ENCODE data around the gene PPL.
"Not testable (repeated sequence)": the region's sequence is repeated elsewhere in the genome, so short reads cannot be mapped to it uniquely, and the experiment has no call there.

Gene PPL

DNA sequence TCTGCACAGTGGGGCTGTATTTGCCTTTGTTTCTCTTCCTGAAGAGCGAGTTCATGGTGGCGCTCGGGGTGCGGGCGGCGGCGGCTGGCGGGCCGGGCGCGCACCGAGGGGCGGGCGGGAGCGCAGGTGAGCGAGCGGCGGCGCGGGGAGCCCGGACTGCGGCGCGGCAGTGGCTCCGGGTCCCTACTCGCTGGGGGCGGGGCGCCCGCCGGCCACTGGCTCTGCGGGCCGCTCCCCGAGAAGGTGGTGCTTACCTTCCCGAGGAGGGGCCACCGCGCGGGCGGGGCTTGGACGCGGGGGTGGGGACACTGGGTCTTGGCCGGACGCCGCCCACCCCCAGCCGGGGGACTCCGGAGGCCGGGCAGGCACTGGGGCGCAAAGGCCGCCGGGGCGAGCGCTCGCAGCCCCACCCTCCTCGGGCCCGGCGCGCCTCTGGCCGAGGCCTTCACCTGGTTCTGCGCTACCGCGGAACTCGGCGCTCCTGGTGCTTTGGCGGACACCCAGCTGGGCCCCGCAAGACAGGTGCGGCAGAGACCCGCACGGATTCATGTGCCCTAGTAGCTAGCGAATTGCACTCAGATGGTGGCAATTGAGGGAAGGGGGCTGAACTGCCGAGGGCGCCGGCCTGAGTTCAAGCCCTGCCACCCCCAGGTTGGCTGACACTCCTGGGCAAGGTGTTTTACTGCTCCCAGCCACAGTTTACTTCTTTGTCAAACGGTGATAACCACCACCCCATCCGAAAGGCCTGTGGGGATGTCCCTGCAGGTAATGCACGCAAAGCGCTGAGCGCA is at the start of gene PPL:
PPL (minus strand) TSS at position 158 of the 791 bp plus-strand sequence; CDS start at position 55, 103 bp downstream.
- DNase-seq (ENCODE audit: low read depth), result no peak

DNA sequence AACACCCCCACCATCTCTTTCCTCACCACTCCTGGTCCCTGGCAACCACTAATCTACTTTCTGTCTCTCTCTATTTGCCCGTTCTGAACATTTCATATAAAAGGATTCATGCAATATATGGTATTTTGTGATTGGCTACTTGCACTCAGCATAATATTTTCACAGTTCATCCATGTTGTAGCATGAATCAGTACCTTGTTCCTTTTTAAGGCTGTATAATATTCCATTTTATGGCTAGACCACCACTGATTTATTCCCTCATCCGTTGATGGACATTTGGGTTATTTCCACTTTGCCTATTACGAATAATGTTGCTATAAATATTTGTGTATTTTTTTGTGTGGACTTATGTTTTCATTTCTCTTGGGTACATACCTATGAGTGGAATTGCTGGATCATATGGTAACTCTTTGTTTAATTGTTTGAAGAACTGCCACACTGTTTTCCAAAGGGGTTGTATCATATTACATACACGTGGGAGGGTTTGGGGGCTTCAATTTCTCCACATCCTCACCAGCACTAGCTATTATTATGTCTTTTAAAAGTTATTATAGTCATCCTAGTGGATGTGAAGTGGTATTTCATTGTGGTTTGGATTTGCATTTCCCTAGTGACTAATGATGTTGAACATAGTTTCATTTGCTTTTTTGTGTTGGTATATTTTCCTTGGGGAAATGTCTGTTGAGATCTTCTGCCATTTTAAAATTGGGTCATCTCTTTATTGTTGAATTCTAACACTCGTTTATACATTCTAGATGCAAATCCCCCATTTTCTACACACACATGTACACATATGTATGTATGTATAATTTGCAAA is 47.4 kb upstream of the PPL start:
- no peak for DNase-seq (ENCODE audit: low read depth)

DNA sequence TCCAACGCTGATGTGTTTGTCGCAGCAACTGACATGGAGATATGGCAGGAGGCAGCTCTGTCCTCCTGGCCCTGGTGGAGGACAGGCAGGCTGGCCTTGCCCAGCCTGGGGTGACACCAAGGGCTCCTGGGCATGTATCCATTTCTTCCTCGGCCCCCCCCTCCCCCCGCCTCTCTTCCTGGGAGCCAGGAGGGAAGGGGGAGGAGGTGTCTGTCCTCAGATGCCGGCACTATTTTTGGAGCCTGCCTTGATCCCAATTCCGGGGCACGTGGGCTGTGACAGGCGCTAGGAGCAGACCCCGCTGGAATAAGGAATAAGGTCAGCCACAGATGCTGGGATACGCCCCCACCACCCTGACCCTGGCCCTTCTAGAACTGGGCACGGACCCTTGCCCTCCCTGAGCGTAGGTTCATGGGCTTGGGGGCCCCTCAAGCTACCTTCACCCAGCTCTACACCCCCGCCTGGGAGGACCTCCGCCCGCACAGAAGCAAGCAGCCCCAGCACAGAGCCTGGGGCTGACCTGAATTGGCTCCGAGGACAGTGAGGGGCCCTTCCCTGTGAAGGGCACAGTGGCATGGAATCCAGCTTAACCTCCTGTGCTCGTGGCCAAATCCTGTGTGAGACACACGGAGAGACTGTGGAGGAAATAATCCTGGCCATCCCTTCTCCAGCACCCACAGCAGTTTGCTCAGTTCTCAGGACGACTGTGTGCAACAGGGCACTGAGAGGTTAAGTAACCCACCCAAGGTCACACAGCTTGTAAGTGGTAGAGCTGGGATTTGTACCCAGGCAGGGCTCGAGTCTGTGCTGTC is 45.3 kb upstream of the PPL start:
- no peak for DNase-seq (ENCODE audit: low read depth)

- DNase-seq (ENCODE audit: low read depth), result no peak
Observed at GRCh38 chr16:4981473-4981872, 44.5 kb upstream of the PPL start.

GRCh38 chr16:4980691-4981090 is 43.7 kb upstream of the PPL start:
- DNase-seq (ENCODE audit: low read depth), result no peak

GRCh38 chr16:4979736-4980660 is 43.0 kb upstream of the PPL start:
- no peak for DNase-seq (ENCODE audit: low read depth)

DNA sequence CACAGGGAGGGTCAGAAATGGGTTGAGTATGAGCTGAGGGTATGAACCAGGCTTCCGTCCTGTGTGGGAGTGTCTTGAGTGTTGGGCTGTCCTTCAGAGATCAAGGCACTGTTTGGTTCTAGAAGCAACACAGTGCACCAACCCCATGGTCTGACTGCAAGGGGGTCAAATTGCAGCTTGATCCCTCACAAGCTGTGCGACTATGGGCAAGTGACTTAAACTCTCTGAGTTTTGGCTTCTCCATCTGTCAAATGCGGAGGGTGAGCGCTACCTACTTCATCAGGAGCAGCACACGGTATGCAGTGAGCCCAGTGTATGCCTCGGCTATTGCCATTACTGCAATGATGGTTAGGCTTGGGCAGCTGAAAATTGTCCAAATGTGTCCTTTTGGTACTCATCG is 42.2 kb upstream of the PPL start:
- no peak for DNase-seq (ENCODE audit: low read depth)

GRCh38 chr16:4976611-4977145 is 39.7 kb upstream of the PPL start:
- DNase-seq (ENCODE audit: low read depth), result no peak

DNA sequence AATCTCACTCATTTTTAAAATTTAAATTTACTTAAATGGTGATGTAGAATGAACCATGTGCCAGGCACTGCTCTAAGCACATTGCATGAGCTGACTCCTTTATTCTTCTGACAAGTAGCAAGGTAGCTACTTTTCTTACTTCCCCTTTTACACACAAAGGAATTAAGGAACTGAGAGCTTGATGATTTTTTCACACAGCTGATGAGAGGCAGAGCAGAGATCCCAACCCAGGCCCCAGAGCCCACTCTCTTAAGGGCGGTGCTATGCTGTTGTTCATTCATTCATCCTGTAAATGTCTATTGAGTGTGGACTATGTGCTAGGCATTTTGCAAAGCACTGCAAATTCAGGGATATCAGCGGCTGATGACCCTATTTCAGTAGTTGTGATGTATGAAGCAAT is 39.1 kb upstream of the PPL start:
- no peak for DNase-seq (ENCODE audit: low read depth)

- no peak for DNase-seq (ENCODE audit: low read depth)
Observed at GRCh38 chr16:4972938-4973587, 36.1 kb upstream of the PPL start.

DNA sequence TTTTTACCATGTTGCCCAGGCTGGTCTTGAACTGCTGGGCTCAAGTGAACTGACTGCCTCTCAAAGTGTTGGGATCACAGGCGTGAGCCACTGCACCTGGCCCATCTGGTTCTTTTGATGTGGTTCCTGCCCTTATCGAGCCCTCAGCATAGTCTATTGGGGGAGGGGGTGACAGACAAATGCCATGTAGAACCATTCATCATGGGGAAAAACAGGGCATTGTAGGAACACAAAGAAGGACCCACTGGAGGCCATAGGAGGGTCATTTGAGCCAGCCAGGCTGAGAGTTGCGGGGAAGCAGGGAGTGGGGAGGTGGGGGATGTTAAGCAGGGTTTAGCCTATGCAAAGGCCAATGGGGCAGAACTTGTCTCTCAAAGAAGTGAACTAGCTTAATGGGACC is 33.1 kb upstream of the PPL start:
- no peak for DNase-seq (ENCODE audit: low read depth)

DNA sequence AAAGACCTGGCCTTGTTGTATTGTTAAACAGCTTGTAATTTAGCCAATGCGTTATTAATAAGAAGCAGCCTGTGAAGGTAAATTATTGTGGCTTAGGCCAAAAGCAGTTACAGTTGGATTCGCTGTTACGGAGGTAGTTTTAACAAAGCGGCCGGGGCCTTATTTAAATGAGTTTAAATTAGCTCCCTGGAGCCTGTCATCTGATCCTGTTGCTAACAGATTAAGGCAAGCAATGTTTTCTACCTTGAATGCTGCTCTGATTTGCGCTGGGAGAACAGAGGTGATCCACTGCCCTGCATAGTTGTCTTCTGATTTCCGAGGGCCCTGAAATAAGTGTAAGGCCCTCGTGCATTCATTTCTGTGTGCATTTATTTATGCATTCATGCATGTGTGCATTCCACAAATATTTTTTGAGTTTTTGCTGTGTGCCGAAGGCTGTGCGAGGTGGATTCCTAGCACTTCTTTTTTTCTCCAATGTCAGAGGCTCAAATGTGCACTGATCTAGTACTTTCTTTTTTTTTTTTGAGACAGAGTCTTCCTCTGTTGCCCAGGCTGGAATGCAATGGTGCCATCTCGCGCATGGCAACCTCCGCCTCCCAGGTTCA is 32.0 kb upstream of the PPL start:
- no peak for DNase-seq (ENCODE audit: low read depth)

DNA sequence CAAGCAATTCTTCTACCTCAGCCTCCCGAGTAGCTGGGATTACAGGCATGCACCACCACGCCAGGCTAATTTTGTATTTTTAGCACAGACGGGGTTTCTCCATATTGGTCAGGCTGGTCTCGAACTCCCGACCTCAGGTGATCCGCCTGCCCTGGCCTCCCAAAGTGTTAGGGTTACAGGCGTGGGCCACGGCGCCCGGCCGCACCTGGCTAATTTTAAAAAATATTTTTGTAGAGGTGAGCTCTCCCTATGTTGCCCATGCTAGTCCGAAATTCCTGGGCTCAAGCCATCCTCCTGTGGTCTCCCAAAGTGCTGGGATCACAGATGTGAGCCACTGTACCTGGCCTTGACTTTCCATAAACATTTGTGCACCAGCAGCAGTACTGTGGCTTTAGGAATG is 31.3 kb upstream of the PPL start:
- not testable (repeated sequence) for DNase-seq (ENCODE audit: low read depth)

DNA sequence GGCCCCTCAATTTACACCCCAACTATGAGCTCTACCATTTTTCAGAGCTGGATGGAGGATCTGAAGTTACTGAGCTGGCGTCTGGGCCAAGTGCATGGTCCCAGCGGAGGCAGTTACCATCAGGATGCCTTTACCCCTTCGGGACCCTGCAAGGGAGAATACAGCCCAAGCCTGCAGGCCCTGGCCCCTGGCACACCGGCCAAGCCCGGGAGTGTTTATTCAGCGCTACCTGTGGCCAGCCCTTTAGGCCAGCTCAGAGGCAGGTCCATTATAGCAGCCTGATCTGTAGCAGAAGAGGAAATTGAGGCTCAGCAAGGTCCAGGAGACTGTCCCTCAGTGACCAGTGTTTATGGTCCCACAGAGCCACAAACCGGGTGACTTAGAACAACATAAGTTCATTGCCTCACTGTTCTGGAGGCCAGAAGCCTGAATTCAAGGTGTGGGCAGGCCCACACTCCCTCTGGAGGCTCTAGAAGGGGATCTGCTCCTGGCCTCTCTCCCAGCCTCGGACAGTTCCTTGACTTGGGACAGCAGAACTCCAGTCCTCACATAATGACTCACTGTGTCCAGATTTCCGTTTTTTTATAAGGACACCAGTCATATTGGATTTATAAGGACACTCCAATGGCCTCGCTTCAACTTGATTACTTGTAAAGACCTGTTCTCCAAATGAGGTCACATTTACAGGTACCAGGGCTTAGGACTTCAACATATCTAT is 29.9 kb upstream of the PPL start:
- no peak for DNase-seq (ENCODE audit: low read depth)

- not testable (repeated sequence) for DNase-seq (ENCODE audit: low read depth)
Observed at GRCh38 chr16:4963527-4963926, 26.6 kb upstream of the PPL start.

DNA sequence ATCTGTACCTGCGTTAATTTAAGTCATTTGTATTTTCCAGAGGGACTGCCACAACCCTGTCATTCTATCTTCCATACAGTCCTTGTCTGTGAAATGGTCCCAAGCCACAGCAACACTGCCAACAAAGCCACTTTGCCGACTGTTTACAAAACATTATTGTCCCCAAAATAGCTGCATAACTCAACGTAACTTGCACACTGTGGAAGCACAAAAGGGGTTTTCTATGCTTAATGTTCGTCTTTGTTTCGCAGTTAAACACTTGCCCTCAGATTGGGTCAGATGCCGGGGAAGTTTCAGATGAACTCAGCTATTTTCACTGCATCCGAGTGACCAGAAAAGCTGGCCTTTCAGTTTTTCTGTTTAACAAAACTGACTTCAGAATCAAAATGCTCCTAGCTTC is 25.8 kb upstream of the PPL start:
- no peak for DNase-seq (ENCODE audit: low read depth)

DNA sequence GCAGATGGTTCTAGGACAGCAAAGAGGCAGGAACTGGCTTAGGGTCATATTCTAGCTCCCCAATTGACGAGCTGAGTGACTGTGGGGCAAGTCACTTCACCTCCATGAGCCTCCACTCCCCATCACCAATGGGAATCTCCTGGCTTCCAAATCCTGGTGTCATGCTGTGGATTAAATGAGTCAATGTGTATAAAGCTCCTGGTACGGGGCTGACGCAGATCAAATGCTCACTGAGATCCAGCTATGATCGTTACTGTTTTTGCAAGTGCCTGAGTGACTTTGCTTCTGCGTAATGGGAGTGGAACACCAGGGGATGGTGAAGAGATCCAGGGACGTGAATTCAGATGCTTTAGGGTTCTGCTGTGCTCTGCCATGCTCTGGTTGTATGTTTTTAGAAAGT is 23.6 kb upstream of the PPL start:
- no peak for DNase-seq (ENCODE audit: low read depth)

DNA sequence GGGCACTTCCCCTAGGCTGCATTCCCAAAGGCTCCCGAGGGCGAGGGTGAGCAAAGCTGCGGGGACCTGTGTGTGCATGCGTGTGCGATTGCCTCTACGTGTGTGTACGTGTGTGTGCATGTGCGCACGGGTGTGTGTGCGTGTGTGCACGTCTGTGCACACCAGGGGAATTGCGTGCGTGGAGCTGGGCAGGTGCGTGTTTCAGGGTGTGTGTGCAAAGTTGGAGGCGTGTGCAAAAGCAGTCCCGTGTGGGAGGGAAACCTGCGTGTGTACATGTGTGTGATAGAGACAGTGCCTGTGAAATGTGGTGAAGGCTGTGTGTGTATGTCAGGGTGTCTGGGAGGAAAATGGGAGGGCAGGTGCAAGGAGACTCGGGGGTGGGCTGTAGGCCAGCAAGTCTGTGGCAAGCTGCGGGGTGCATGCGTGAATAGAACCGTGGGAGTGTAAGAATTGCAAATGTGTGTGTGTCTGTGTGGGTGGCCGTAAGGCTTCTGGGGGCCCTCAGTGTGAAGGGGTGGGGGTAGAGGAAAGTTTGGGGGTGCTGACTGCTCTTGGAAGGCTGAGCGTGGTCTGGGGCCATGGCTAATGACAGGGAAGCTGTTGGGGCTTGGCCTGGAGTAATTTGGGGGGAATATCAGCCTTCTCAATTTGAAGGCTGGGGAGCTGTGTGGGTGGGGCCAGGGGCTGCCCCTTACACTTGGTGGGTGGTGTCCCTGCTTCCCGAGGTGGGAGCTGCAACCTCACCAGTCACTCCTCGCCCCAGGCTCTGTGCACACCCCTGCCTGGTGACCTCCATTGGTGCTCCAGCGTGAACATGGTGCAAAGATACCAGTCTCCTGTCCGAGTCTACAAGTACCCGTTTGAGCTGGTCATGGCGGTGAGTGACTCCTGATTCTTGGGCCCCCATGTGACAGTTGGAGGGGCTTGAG is 21.8 kb upstream of the PPL start:
- DNase-seq (ENCODE audit: low read depth), result no peak

Measured in HS-27A (cell line).